ENCODE data around the gene SLC38A1.

DNA sequence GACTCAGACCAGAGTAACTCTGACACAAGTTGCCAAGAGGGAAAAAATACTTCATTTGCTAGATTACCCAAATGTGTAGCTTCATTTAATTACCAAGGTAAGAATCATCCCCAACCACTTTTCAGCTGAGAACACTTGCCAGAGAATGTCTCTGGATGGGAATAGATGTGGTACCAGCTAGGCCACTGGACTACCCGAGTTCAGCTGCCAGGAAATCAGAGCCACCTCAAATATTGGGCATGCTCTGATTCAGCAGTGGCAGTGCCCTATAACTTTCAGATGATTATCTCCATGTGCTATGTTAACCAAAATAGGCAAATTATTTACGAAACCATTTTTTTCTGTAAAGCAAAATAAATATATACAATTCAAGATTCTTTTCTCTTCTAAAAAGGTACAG lies 80.7 kb downstream of the SLC38A1 start:
- TF ChIP-seq, protein P1, sequence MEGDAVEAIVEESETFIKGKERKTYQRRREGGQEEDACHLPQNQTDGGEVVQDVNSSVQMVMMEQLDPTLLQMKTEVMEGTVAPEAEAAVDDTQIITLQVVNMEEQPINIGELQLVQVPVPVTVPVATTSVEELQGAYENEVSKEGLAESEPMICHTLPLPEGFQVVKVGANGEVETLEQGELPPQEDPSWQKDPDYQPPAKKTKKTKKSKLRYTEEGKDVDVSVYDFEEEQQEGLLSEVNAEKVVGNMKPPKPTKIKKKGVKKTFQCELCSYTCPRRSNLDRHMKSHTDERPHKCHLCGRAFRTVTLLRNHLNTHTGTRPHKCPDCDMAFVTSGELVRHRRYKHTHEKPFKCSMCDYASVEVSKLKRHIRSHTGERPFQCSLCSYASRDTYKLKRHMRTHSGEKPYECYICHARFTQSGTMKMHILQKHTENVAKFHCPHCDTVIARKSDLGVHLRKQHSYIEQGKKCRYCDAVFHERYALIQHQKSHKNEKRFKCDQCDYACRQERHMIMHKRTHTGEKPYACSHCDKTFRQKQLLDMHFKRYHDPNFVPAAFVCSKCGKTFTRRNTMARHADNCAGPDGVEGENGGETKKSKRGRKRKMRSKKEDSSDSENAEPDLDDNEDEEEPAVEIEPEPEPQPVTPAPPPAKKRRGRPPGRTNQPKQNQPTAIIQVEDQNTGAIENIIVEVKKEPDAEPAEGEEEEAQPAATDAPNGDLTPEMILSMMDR (IDR thresholded peaks at IDR 0.05 in 4 of 5, conservative IDR thresholded peaks at IDR 0.05 in 1 of 5) = no peak
- TF ChIP-seq POLR2A (IDR thresholded peaks at IDR 0.05) = no peak
